HL-60 (cell line): ENCODE results near the gene GSTM3.

Experiments used
- DNase-seq, 2 experiments: peaks; one replicate each; pipeline ENCODE4 v3.0.0-alpha.2; 2010 to 2020; ENCODE audit warnings: low read depth in 1 of 2, low spot score in 1 of 2
- H3K27ac ChIP-seq: fragments of 250-450 bp; sonication (Bioruptor Pico); replicated peaks from 2 replicates; pipeline ENCODE4 v1.5.1; 2020; ENCODE audit warnings: mild to moderate bottlenecking, moderate library complexity
- H3K27me3 ChIP-seq: fragments of 250-450 bp; sonication (Bioruptor Pico); 2 replicates; pipeline ENCODE4 v1.5.1; 2021; ENCODE audit warnings: mild to moderate bottlenecking, moderate library complexity; ENCODE audit not compliant: insufficient read depth, poor library complexity, severe bottlenecking
- H3K4me3 ChIP-seq: replicated peaks from 2 replicates; pipeline ENCODE4 v1.5.1; 2011; ENCODE audit warnings: mild to moderate bottlenecking, control low read depth, low read length; ENCODE audit not compliant: insufficient read depth
- GABPA ChIP-seq: IDR thresholded peaks from 2 replicates; pipeline ENCODE4 v1.6.1; 2012; ENCODE audit warnings: low read depth
- POLR2AphosphoS5 ChIP-seq: IDR thresholded peaks from 2 replicates; pipeline ENCODE4 v1.6.1; 2012; ENCODE audit warnings: low read depth
- SPI1 ChIP-seq: IDR thresholded peaks from 2 replicates; pipeline ENCODE4 v1.6.1; 2012; ENCODE audit warnings: low read depth, mild to moderate bottlenecking, borderline replicate concordance
- TF ChIP-seq, protein P1 (sequence below): IDR thresholded peaks from one replicate; pipeline ENCODE4 v1.5.1; 2011; ENCODE audit warnings: low read length, control low read depth, inconsistent platforms; ENCODE audit not compliant: insufficient read depth
- TF ChIP-seq, protein P2 (sequence below): IDR thresholded peaks from 2 replicates; pipeline ENCODE4 v1.6.1; 2012; ENCODE audit warnings: low read depth; ENCODE audit not compliant: insufficient replicate concordance

The GSTM3 gene

DNA sequence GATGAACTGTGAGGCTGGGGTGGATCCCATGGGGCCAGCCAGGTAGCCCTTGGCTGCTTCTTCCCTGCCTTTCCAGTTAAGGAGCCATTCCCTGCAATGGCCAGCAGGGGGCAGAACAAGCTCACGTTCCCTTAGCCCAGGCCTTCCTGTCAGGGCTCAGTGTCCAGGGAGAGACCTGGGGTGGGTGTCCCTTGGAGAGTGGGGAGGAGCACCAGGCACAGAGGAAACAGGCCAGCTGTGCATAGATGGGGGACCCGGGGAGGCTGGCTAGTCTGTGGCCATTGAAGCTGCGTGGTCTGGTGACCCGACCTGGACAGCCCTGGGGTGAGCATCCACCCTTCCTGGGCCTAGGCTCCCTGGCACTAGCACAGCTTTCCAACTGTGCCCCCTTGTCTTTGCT lies 36.1 kb upstream of the GSTM3 start:
- no peaks in the 10 kb centered on the region for H3K27me3 ChIP-seq
- DNase-seq, result peak; percentile 62 to 77
- TF ChIP-seq, protein P1, sequence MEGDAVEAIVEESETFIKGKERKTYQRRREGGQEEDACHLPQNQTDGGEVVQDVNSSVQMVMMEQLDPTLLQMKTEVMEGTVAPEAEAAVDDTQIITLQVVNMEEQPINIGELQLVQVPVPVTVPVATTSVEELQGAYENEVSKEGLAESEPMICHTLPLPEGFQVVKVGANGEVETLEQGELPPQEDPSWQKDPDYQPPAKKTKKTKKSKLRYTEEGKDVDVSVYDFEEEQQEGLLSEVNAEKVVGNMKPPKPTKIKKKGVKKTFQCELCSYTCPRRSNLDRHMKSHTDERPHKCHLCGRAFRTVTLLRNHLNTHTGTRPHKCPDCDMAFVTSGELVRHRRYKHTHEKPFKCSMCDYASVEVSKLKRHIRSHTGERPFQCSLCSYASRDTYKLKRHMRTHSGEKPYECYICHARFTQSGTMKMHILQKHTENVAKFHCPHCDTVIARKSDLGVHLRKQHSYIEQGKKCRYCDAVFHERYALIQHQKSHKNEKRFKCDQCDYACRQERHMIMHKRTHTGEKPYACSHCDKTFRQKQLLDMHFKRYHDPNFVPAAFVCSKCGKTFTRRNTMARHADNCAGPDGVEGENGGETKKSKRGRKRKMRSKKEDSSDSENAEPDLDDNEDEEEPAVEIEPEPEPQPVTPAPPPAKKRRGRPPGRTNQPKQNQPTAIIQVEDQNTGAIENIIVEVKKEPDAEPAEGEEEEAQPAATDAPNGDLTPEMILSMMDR, result peak; percentile 79
- no peak for TF ChIP-seq POLR2AphosphoS5
- H3K27ac ChIP-seq, result no peak overlapping the region; the same call in 1 of the 2 replicates
- H3K4me3 ChIP-seq, result no peak overlapping the region

DNA sequence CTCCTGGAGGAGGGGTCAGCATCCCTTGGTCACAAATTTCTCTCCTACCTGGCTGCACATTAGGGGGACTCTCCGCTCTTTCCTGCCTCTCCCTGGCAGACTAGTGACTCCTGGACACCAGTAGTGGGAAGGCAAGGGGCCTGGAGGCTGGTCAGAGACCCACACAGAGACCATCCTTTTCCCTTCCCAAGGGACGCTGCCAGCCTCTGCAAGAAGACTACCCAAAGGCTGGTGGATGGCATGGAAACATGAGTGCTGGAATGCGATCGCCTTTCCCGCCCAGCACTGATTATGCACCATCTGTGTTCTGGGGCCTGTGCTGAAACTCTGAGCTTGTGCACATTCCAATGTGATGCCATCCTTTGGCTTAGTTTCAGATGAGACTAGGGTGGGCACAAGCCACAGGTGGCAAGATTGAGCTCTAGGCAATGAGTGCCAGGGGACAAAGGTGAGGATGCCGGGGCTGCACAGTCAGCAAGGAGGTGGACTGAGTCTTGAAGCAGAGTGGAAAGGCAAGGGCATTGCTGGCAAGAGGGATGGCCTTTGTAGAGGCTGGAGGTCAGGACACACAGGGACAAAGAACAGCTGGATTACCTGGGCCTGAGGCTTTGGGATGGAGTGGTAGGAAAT lies 35.5 kb upstream of the GSTM3 start:
- Histone ChIP-seq H3K27me3 (no peaks in the 10 kb centered on the region), H3K27ac (no peak overlapping the region), H3K4me3 (no peak overlapping the region)
- DNase-seq, result no peak
- TF ChIP-seq, protein P1, result no peak
- no peak for TF ChIP-seq POLR2AphosphoS5
- TF ChIP-seq, protein P2, sequence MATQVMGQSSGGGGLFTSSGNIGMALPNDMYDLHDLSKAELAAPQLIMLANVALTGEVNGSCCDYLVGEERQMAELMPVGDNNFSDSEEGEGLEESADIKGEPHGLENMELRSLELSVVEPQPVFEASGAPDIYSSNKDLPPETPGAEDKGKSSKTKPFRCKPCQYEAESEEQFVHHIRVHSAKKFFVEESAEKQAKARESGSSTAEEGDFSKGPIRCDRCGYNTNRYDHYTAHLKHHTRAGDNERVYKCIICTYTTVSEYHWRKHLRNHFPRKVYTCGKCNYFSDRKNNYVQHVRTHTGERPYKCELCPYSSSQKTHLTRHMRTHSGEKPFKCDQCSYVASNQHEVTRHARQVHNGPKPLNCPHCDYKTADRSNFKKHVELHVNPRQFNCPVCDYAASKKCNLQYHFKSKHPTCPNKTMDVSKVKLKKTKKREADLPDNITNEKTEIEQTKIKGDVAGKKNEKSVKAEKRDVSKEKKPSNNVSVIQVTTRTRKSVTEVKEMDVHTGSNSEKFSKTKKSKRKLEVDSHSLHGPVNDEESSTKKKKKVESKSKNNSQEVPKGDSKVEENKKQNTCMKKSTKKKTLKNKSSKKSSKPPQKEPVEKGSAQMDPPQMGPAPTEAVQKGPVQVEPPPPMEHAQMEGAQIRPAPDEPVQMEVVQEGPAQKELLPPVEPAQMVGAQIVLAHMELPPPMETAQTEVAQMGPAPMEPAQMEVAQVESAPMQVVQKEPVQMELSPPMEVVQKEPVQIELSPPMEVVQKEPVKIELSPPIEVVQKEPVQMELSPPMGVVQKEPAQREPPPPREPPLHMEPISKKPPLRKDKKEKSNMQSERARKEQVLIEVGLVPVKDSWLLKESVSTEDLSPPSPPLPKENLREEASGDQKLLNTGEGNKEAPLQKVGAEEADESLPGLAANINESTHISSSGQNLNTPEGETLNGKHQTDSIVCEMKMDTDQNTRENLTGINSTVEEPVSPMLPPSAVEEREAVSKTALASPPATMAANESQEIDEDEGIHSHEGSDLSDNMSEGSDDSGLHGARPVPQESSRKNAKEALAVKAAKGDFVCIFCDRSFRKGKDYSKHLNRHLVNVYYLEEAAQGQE, result no peak

DNA sequence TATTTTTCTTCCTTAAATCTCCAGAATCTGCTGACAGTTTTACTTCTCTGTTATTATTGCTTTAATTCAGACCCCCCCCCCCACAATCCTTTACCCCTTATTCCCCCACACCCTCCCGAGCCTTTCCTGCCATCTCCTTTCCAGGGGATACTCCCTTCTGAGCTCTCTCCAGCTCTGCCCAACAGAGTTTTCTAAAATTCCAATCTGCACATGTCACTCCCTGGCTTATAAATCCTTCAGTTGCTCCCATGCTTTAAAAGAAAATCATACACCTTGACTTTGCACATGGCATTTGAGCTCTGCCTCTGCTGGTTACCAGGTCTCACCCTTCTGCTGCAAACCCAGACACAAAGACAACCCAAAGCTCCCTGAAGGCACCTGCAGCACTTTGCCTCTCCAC lies 34.6 kb upstream of the GSTM3 start:
- no peak overlapping the region for H3K4me3 ChIP-seq
- TF ChIP-seq, protein P2, result no peak
- TF ChIP-seq GABPA (no peak), SPI1 (no peak), POLR2AphosphoS5 (no peak)
- TF ChIP-seq, protein P1, result no peak
- H3K27me3 ChIP-seq, result no peaks in the 10 kb centered on the region
- no peak for DNase-seq
- no peak overlapping the region for H3K27ac ChIP-seq

DNA sequence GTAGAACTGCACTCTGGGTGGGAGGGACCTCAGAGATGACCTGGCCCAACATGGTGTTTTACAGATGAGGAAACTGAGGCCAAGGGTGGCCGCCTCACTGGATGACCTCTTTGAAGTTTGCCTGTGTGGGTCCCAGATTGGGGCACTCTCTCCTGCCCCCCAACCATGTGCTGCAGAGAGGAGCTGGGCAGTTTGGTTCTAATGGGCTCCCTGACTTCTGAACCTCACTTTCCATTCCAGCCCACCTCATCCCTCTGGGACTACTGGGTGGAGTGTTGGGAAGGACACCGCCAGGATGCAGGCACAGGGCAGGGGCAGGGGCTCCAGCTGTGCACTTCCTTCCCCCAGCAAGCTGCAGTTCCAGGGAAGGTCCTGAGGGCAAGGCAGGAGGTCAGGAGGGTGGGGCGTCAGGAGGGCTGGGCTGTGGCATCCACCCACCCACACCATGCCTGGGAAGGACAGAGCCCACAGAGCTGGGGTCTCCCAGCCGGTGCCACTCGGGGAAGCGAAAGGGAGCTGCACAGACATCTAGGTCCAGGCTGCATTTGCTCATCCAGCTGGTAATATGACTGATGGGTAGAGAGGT lies 33.2 kb upstream of the GSTM3 start:
- TF ChIP-seq GABPA, result no peak
- no peak for TF ChIP-seq SPI1
- TF ChIP-seq, protein P2, result no peak
- no peak for TF ChIP-seq POLR2AphosphoS5
- TF ChIP-seq, protein P1, result no peak

More for the DNA sequence above, 33.2 kb upstream of the GSTM3 start:
- DNase-seq, result no peak
- H3K27ac ChIP-seq, result no peak overlapping the region
- no peak overlapping the region for H3K4me3 ChIP-seq
- H3K27me3 ChIP-seq, result no peaks in the 10 kb centered on the region
